Measurements from ENCODE around the gene ZNF746.

Gene ZNF746

DNA sequence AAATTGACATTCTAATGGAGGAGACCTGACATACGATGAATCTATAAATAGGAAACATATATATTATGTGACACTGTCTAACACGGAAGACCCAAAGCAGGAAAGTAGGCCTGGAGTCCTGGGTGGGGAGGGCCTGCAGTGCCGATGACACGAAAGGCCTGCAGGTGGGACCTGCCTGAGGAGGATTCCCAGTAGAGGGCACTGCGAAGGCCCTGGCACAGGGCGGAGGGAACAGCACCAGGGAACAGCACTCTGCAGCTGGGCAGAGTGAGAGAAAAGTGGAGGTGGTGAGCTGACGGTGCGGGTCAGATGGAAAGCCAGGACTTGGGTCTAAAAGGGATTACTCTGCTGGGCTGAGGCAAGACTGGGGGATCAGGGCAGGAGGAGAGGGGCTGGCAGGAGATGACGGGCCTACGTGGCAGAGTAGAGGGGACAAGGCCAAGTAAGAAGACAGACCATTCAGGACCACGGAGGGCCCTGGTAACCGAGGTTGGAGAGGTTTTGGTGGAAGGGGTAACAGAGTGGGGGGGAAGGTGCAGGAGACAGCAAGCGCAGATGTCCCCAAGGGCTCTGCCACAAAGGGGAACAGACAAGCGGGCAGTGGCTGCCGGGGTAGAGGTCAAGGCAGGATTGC is 8.1 kb downstream of the ZNF746 start:
- no peak for DNase-seq

DNA sequence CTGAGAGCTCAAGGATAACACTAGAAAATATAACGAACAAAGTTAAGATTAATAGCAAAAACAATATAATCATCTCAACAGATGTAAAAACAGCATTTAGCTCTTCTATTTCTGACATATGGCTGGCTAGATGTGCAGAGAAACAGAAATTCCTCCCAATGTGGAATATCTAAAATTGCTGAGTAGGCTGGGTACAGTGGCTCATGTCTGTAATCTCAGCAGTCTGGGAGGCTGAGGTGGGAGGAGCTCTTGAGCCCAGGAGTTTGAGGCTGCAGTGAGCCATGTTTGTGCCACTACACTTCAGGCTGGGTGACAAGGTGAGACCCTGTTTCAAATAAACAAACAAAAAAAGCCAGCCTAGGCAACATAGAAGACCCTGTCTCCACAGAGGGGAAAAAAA is 18.0 kb downstream of the ZNF746 start:
- no peak for DNase-seq

DNA sequence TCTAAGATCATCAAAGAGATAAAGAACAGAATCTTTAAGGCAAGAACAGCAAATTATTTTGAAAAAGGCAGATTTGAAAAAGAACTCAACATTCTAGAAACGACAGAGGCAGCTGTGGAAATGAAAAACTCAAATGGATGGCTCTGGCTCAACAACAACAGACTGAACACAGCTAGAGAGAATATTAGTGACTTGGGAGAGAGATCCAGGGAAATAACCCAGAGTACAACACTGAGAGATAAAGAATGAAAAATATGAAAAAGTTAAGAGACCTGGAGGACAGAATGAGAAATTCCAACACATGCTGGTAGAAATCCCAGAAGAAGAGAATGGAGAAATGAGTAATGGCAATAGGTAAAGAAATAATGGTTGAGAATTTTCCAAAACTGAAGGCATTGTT is 18.9 kb downstream of the ZNF746 start:
- DNase-seq: no peak

DNA sequence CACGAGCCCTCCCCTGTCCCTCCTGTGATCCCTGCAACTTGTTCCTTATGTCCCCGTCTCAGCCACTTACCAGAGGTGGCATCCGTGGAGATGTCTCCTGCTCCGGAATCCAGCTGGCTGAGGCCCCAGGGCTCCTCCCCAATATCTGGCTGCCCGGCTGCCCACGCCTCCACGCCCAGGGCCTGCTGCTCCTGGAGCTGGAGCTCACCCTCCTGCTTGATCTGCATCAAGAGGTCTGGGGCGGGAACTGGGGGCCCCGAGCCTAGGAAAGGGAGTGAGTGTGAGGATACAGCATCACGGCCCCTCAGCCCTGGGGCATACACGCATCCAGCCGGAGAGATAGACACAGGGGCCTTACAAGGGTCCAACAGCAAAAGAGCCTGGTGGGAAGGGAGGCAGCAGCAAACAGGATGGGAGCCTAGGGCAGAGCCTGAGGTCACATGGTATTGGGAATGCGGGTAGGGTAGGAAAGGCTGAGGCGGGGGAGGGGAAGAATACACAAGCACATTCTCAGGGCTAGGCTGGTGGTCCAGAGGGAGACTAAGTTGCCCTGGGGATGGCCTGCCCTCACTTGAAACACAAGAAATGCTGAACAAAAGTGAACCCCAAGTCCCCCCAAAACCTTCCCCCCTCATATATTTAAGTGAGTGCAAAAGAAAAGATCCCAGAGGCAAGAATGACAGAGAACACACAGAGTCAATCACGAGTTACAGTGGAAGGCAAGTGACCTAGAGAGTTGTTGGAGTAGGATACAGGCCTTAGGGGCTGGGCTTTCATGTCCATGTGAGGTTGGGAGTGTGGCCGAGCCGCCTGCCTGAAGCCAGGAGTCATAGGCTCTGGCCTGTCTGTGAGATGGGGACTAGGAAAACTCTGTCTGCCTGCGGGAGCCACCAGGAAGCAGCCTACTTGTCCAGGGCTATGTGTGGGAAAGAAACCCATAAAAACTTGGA is 19.8 kb downstream of the ZNF746 start:
- DNase-seq: no peak

DNA sequence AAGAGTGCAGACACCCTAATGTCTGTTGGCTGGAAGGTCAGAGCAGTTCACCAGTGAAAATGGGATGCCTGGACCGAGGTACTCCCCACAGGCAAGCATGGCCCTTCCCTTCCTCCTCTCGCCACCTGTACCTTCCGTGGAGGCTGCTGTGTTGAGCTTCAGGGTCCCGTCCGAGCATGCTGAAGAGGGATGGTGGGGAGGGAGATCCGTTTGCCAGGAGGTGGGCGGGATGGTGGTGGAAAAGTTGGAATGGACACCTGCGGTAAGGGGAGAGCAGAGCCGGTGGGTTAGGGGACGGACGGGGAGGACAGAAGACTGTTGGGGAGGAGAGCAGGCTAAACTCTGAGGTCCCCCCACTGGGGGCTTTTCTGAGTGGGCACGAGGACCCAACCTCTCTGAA is 20.8 kb downstream of the ZNF746 start:
- no peak for DNase-seq

DNA sequence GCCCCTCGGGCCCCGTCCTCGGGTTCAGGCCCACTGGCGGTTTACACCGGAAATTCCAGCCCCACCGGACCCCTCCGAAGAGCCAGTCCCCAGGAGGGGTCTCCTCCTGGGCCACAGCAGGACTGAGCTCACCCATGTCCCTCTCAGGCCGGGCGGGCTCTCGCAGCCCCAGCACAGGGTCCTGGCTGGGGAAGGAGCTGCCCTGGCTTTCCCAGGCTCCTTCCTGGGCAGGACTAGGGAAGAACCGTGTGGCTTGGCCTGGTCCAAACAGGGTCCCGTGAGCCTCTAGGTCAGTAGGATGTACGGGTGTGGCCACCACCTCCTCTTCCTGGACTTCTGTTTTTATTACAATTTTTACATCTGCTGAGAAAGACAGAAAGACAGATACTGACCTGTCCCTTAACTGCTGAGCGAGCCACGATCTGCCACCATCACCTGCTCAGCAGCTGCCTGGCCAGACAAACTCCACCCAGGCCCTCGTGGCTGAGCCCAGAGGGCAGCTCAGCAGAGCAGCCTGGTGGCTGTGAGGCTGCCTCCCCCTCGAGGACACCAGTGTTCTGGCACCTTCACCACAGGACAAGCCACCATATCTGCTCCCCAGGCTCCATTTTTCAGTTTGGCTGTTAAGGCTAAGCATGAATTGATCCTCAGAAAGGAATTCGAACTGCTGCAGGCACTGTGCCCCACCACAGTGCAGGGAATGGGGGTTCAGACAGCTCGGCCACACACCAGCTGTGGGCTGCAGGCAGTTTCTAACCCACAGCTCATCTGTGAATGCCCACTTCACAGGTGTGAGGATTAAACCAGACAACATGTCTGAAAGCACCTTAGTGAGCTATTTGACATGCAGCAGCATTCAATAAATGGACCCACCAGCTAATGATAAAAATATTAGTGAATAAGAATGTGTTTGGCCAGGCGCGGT is 22.2 kb downstream of the ZNF746 start:
- DNase-seq: no peak

- DNase-seq: no peak
These were observed 23.1 kb downstream of the ZNF746 start for GRCh38 chr7:149474309-149475120.

DNA sequence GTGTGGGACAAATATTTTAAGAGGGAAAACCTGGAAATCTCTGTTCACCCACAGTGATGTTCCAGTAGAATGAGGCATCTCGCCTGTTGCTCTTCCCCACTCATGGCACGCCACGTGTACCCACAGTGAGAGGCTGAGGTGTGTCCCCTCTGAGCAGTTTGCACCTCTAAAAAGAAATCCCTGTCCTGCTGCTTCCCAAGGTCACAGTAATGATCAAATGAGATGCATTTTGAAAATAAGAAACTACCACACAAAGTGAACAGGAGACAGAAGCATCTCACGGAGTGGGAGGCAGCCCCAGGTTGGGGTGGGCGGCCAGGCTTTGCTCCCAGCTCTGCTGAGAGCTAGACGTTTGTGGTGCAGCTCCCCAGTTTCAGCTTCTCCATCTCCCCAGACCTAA is 24.4 kb downstream of the ZNF746 start:
- no peak for DNase-seq

DNA sequence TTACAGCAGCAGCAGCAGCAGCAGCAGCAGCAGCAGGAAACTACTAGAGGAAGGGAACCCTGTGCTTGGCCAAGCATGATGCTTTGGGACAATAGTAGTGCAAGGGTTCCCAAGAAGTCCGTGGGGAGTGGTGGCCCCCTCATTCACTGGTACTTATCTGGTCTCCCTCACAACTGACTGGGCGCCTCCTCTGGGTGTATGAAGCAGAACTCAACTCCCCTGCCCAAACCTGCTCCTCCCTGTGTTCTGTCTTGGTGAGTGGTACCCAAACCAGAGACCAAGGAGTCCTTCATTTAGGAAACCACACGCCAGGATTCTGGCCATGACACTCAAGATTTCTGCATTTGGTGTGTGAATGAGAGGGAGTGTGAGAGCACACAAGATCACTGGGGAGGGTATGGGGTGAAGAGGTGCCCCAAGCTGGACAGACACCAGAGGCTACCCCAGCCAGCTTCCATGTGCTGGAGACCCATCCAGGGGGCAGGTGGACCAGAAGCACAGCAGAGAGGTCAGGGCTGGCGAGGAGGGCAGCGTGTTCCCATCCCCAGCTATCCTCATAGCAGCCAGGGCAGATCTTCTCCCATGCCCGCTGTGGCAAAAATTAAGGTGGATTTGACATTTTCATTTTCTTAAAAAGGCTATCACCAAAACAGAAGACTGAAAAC is 26.2 kb downstream of the ZNF746 start:
- no peak for DNase-seq

DNA sequence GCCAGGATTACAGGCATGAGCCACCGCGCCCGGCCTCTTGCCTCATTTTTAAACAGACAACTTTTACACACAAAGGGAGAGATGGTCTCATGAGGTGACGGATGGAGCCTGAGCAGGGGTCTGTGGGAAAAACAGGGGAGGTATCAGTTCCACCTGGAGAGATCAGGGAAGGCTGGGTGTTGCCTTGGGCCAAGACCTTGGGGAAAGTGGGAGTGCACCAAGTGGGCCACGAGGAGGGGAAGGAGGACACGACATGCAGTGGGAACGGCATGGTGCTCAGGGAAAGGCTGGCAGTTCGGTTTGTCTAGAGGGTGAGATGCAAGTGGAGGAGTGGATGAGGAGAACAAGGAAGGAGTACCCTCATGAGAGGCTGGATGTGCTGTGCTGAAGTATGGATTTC is 27.8 kb downstream of the ZNF746 start:
- no peak for DNase-seq

GRCh38 chr7:149468208-149468607 is 29.4 kb downstream of the ZNF746 start:
- no peak for DNase-seq

DNA sequence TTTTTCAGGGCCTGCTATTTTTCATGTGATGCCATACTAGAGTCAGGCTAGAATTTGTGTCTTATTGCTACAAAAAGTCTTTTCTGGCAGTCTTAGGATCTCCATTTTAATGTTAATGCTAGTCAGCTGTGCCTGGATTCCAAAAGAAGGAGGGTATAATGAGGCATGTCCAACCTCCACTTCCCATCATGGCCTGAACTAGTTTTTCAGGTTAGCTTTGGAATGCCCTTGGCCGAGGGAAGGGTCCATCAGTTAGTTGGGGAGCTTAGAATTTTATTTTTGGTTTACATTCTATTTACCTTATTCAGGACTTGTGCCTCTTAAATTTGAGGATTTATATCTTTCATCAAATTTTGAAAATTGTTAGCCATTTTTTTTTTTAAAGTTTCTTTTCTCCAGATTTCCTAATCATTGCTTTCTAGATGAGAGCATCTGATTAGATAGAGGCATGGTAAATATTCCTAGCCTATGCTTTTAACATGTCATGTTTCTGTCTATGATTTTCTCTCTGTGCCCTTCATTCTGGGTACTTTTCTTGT is 30.2 kb downstream of the ZNF746 start:
- no peak for DNase-seq

DNA sequence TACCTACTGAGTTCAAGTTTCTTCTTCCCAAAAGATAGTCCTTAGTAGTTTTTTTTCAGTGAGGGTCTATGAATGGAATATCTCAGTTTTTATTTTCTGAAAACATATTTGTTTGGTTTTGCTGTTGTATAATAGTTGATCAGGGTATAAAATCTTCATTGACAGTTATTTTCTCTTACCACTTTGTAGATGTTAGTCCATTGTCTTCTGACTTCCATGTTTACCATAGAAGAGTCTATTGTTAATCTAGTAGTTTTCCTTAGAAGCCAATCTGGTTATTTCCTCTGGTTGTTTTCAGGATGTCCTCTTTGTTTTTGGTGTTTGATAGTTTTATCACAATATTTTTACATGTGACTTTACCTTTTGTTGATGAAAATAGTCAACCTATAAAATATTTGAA is 31.2 kb downstream of the ZNF746 start:
- no peak for DNase-seq

DNA sequence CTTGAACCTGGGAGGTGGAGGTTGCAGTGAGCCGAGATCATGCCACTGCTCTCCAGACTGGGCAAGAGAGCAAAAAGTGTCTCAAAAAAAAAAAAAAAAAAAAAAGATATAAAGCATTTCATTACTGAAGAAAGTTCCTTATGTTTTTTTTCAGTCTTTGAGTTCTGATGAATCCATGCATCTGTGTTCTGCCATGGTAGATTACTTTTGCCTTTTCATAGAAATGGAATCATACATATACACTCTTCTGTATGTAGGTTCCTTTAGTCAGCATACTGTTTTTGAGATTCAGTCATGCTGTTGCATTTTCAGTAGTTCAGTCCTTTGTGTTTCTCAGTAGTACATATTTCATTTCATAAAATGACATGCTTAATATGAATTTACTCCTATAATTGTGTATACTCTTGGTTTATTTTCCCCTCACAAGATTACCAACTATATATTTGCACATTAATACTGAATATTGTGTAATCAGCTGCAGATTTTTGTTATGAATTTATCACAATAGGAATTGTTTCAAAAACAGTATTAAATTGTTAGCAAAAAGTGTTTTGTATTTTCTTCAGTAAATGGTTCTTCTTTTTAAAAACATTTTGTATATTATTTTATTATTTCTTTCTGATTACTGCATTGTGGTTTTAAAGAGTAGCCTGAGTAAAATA is 34.0 kb downstream of the ZNF746 start:
- DNase-seq: no peak

GRCh38 chr7:149462101-149462520 is 35.5 kb downstream of the ZNF746 start:
- DNase-seq: no peak

DNA sequence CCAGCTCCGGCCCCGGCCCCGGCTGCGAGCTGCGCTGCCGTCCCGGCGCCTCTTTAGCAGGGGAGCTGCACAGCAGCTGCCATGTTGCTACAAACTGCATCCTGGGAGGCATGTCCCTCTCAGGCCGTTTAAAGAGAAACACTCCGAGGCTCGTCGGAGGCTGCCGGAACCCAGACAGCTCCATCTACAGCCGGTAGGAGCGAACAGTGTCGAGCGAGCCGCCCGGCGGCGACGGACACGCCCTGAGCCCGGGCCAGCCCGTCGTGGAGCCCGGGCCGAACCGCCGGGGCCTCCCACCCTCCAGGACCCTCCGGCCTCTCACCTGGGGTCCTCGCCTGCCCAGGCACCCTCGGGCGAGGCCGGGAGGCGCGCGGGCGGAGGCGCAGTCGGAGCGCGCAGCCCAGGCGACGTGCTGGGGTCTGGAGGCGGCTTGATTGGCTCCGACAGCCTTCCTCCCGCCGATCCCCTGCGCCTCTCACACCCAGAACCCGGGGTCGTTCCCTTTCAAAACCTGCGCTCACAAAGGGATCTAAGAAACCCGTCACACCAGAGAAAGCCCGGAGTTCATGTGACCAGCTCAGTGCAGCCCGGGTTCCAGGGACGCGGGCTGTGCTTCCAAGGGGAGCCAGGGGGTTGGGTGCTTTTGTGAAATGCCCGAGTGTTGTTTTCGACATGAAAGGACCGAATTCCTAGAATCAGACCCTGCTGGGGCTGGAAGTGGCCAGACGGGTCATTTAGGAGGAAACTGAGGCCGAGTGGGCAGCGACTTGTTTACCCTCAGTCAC is 36.9 kb downstream of the ZNF746 start, which contains the start of gene ZNF777:
Gene ZNF777 (minus strand): TSS at position 570 of the 785 bp plus-strand sequence. CDS start 5,040 bp downstream, outside the sequence.
- peak; percentile 90 for DNase-seq

GRCh38 chr7:149459540-149460452 is 37.8 kb downstream of the ZNF746 start:
- DNase-seq: no peak

DNA sequence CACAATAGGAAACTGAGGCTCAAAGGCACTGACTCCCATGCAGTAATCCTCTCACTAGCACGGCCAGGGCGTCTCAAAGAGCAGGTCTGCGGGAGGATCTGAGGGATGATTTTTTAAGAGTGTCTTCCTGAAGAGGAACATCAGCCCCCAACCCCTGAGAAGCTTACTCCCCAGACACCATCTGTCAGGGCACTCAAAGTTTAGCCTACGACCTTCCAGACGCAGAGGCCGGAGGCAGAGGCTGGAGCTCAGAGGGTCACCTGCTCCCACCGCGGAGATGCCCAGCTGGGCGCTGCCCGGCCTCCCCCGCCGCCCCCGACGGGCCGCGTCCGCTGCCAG is 38.4 kb downstream of the ZNF746 start:
- DNase-seq: no peak

DNA sequence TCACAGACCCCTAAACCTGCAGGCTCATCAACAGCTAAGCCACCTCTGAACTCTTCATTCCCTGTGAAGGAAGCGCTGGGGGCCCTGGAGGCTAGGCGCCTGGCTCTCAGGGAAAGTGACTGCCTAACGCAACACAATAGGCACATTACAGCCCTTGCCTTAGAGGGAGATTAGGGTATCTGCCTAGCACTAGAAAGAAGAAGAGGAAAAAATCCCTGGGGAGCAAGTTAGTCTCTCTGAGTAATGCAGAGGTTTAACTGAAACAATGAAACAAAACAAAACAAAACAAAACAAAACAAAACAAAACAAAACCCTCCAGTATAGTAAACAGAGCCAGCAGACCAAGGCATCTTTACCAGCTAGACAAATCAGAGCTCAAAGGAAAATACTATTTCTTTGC is 39.4 kb downstream of the ZNF746 start:
- no peak for DNase-seq

Data from left hindlimb (tissue), 1 donor.